Endothelial cell of umbilical vein (primary cell): Measurements from ENCODE around the gene ZSWIM2.

ENCODE experiments used
- CTCF ChIP-seq, 2 donors: IDR thresholded peaks; 1 replicate in 1 of 2; 2 replicates in 1 of 2; pipeline ENCODE4 v1.5.1; 2011; ENCODE audit warnings: low read length in 2 of 2, mild to moderate bottlenecking in 2 of 2, moderate library complexity in 2 of 2, control low read depth in 1 of 2, inconsistent platforms in 1 of 2, low read depth in 1 of 2; ENCODE audit not compliant: insufficient read depth in 1 of 2; ENCODE audit errors: extremely low read depth in 1 of 2
- POLR2A ChIP-seq: IDR thresholded peaks from 2 replicates; pipeline ENCODE4 v1.6.1; 2012; ENCODE audit warnings: low read depth, mild to moderate bottlenecking, control low read depth, low read length

GRCh38 chr2:186895451-186895850 lies 46.5 kb upstream of the ZSWIM2 start:
- TF ChIP-seq CTCF (IDR thresholded peaks at IDR 0.05; ENCODE audit: extremely low read depth in 1 of 2, insufficient read depth in 1 of 2, low read depth in 1 of 2, low read length in 2 of 2) = no peak
- no peak for TF ChIP-seq POLR2A
